Endothelial cell of umbilical vein (primary cell): Measurements from ENCODE around the gene WDR5. TPM values are rescaled to one million over a fixed set of nuclear protein-coding genes. Genes with fewer than 3 reads are reported as not detected.

Experiments
- BruUV-seq: library from RNA; stranded (reverse); fragments of 400-500 nt; replicated peaks from 2 replicates; lab custom pipeline; 2021; lab: Mats Ljungman, UMichigan
- CTCF ChIA-PET: fragments of 300-600, 350-600 bp; sonication (Branson Sonifier 250); formaldehyde crosslinking; loops from one replicate; lab custom pipeline; 2021; ENCODE audit warnings: antibody characterized with exemption, inconsistent platforms; lab: Charles Lee
- POLR2A ChIA-PET: fragments of 300-600, 350-600 bp; sonication (Branson Sonifier 250); formaldehyde crosslinking; loops from one replicate; lab custom pipeline; 2021; ENCODE audit warnings: antibody characterized with exemption, inconsistent platforms; lab: Charles Lee
- DNase-seq: peaks from one replicate; pipeline ENCODE4 v3.0.0-alpha.2; 2011; ENCODE audit warnings: low read depth, low spot score
- FAIRE-seq: peaks from 2 replicates; lab custom pipeline; 2011; peaks lifted over from hg19 to GRCh38; lab: Jason Lieb, UNC
- H2AFZ ChIP-seq: 2 replicates; pipeline ENCODE4 v1.6.0; 2012; ENCODE audit warnings: low read depth, low read length, control low read depth, inconsistent platforms
- H3K27ac ChIP-seq: 2 replicates; pipeline ENCODE4 v1.5.1; 2011; ENCODE audit warnings: low read depth, mild to moderate bottlenecking, control low read depth, low read length, moderate library complexity; ENCODE audit not compliant: insufficient read depth
- H3K27me3 ChIP-seq, 2 experiments: 2 replicates each; pipeline versions ENCODE4 v1.6.0 to v1.6.1; 2011; ENCODE audit warnings: low read length in 2 of 2, mixed read lengths in 1 of 2; ENCODE audit not compliant: control insufficient read depth in 2 of 2, insufficient read depth in 2 of 2
- H3K36me3 ChIP-seq, 2 experiments: 2 replicates in 1 of 2; 3 replicates in 1 of 2; pipeline ENCODE4 v1.5.1; 2011; ENCODE audit warnings: low read length in 2 of 2, mild to moderate bottlenecking in 1 of 2, moderate library complexity in 1 of 2; ENCODE audit not compliant: control insufficient read depth in 2 of 2, insufficient read depth in 2 of 2; ENCODE audit errors: extremely low read depth in 1 of 2
- H3K4me1 ChIP-seq: 3 replicates; pipeline ENCODE4 v1.5.1; 2011; ENCODE audit warnings: mild to moderate bottlenecking, low read length; ENCODE audit not compliant: control insufficient read depth, insufficient read depth; ENCODE audit errors: extremely low read depth
- H3K4me2 ChIP-seq: 2 replicates; pipeline ENCODE4 v1.6.1; 2011; ENCODE audit warnings: low read length, control low read depth, mixed read lengths; ENCODE audit not compliant: insufficient read depth
- H3K4me3 ChIP-seq, 3 experiments: fragments of 200-600 bp in 1 of 3; sonication (generic), shearing (Covaris generic) in 1 of 3; replicated peaks in 1 of 3; 2 replicates each; pipeline ENCODE4 v1.5.1; 2011 to 2016; ENCODE audit warnings: control low read depth in 3 of 3, low read length in 3 of 3, mild to moderate bottlenecking in 2 of 3, inconsistent platforms in 1 of 3, low read depth in 1 of 3, moderate library complexity in 1 of 3; ENCODE audit not compliant: insufficient read depth in 1 of 3
- H3K79me2 ChIP-seq: 2 replicates; pipeline ENCODE4 v1.6.0; 2012; ENCODE audit warnings: low read length, inconsistent platforms; ENCODE audit not compliant: control insufficient read depth, insufficient read depth
- H3K9ac ChIP-seq: replicated peaks from 2 replicates; pipeline ENCODE3; 2011; ENCODE audit warnings: low read length, control low read depth; ENCODE audit not compliant: insufficient read depth; ENCODE audit errors: extremely low read depth
- H3K9me1 ChIP-seq: replicated peaks from 3 replicates; pipeline ENCODE4 v1.6.0; 2011; ENCODE audit warnings: mild to moderate bottlenecking, low read length; ENCODE audit not compliant: control insufficient read depth, insufficient read depth; ENCODE audit errors: extremely low read depth
- H3K9me3 ChIP-seq: replicated peaks from 2 replicates; pipeline ENCODE4 v1.5.1; 2012; ENCODE audit warnings: low read length, inconsistent platforms; ENCODE audit not compliant: control insufficient read depth, insufficient read depth
- H4K20me1 ChIP-seq: replicated peaks from 2 replicates; pipeline ENCODE3; 2011; ENCODE audit warnings: mild to moderate bottlenecking, low read length; ENCODE audit not compliant: control insufficient read depth, insufficient read depth; ENCODE audit errors: extremely low read depth
- EZH2 ChIP-seq: IDR thresholded peaks from 2 replicates; pipeline ENCODE4 v1.6.1; 2012; ENCODE audit warnings: borderline replicate concordance, low read depth, mild to moderate bottlenecking, moderate library complexity, low read length, inconsistent platforms; ENCODE audit not compliant: severe bottlenecking
- FOS ChIP-seq: IDR thresholded peaks from 2 replicates; pipeline ENCODE4 v1.6.1; 2011; ENCODE audit warnings: mild to moderate bottlenecking, low read length, moderate library complexity, borderline replicate concordance; ENCODE audit not compliant: insufficient read depth
- GATA2 ChIP-seq: IDR thresholded peaks from 2 replicates; pipeline ENCODE4 v1.7.0; 2011; ENCODE audit warnings: low read depth, mild to moderate bottlenecking, moderate library complexity, mixed read lengths, low read length; ENCODE audit not compliant: insufficient read length, insufficient read depth
- JUN ChIP-seq: IDR thresholded peaks from 2 replicates; pipeline ENCODE4 v1.6.1; 2011; ENCODE audit warnings: borderline replicate concordance, low read depth; ENCODE audit not compliant: insufficient read length, insufficient read depth
- MYC ChIP-seq: IDR thresholded peaks from one replicate; pipeline ENCODE4 v1.6.1; 2011; ENCODE audit warnings: mild to moderate bottlenecking, low read depth, low read length
- POLR2A ChIP-seq: IDR thresholded peaks from 2 replicates; pipeline ENCODE4 v1.6.1; 2012; ENCODE audit warnings: low read depth, mild to moderate bottlenecking, control low read depth, low read length
- POLR2AphosphoS5 ChIP-seq: IDR thresholded peaks from 2 replicates; pipeline ENCODE4 v1.6.1; 2012; ENCODE audit warnings: low read depth, mild to moderate bottlenecking, control low read depth, low read length, moderate library complexity; ENCODE audit not compliant: insufficient read depth
- dilution Hi-C: fragments of 300-500 bp; cut with MboI; formaldehyde crosslinking; loops from one replicate; pipeline ENCODE4 v1.15.0; 2019; ENCODE audit warnings: low sequenced_read_pairs; ENCODE audit not compliant: extremely low pct_ligation_motif_present
- intact Hi-C: fragments of 100-400 bp; cut with micrococcal nuclease; formaldehyde crosslinking; loops from one replicate; pipeline ENCODE4 v1.10.0; 2022
- polyA plus RNA-seq, 4 experiments: library from polyadenylated mRNA; depleted of rRNA in 3 of 4; stranded (reverse) in 3 of 4; unstranded in 1 of 4; fragments of >200 nt; gene quantifications; 2 replicates each; pipeline versions ENCODE4 v1.2.1 to v1.2.3, GENCODE V29; 2011 to 2012; ENCODE audit warnings: missing spikeins in 1 of 4
- total RNA-seq: library from RNA; stranded (reverse); gene quantifications from 2 replicates; pipeline ENCODE4 v1.2.3, GENCODE V29; 2021
- TF ChIP-seq, protein P1 (sequence below): IDR thresholded peaks from 2 replicates; pipeline ENCODE4 v1.6.1; 2011; ENCODE audit not compliant: insufficient read depth, insufficient read length
- TF ChIP-seq, protein P2 (sequence below), 2 donors: IDR thresholded peaks; 1 replicate in 1 of 2; 2 replicates in 1 of 2; pipeline ENCODE4 v1.5.1; 2011; ENCODE audit warnings: low read length in 2 of 2, mild to moderate bottlenecking in 2 of 2, moderate library complexity in 2 of 2, control low read depth in 1 of 2, inconsistent platforms in 1 of 2, low read depth in 1 of 2; ENCODE audit not compliant: insufficient read depth in 1 of 2; ENCODE audit errors: extremely low read depth in 1 of 2

Gene WDR5
- total and polyA plus RNA-seq, 2 donors (not counting 3 experiments of a cell fraction or from before 2014, with no cell fraction given) = 32.1 to 42.5 TPM

DNA sequence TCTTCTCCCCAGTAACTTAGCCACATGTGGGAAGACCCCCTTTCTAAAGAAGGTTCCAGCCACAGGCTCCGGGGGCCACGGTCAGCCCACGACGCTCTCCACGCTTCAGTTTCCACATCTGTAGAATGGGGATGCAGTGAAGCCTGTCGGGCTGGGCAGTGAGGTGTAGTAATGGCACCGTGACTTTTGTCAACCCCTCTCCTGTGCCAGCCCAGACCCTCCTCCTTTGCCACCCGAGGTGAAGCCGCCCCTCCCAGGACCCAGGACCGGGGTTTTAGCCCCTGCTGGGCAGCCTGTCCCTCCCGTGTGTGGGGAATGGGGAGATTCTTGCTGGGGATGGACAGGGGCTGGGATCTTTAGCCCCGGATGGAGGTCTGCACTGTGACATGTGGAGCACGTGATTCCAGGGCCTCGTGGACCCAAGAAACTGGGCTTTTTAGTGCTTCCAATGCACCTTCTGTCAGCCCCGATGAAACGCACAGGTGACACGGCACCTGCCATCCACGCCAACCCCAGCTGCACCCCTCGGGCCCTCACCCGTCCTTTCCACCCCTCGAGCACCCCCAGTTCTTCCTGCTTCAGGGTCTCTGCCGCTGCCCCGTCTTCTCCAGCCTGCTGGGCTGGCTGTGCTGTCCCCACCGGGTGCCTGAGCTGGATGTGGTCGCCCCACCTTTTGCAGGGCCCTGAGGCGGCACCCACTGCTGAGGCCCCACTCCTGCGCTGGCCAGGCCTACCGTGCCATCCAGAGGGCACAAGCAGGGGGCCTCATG, 41.9 kb downstream of the WDR5 start:
- CTCF ChIA-PET = no interaction called here
- H3K9me3 ChIP-seq = no peaks in the 10 kb centered on the region
- H3K27me3 ChIP-seq = peaks cover 2 to 3% of the 10 kb centered on the region in 2 experiments
- H3K9ac ChIP-seq = no peak overlapping the region
- no peak overlapping the region for H3K4me2 ChIP-seq
- no peak overlapping the region for H2AFZ ChIP-seq
- BruUV-seq = no TSS peak
- H4K20me1 ChIP-seq = no peaks in the 10 kb centered on the region
- DNase-seq (no peak), FAIRE-seq (no peak)
- POLR2A ChIA-PET = no interaction called here
- no peaks in the 10 kb centered on the region for H3K4me1 ChIP-seq
- no peaks in the 10 kb centered on the region for H3K36me3 ChIP-seq
- intact Hi-C loops = no loop called here
- TF ChIP-seq, protein P1, sequence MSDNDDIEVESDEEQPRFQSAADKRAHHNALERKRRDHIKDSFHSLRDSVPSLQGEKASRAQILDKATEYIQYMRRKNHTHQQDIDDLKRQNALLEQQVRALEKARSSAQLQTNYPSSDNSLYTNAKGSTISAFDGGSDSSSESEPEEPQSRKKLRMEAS = no peak
- TF ChIP-seq POLR2A (no peak), MYC (no peak), JUN (no peak), GATA2 (no peak), POLR2AphosphoS5 (no peak), EZH2 (no peak), FOS (no peak)
- TF ChIP-seq, protein P2, sequence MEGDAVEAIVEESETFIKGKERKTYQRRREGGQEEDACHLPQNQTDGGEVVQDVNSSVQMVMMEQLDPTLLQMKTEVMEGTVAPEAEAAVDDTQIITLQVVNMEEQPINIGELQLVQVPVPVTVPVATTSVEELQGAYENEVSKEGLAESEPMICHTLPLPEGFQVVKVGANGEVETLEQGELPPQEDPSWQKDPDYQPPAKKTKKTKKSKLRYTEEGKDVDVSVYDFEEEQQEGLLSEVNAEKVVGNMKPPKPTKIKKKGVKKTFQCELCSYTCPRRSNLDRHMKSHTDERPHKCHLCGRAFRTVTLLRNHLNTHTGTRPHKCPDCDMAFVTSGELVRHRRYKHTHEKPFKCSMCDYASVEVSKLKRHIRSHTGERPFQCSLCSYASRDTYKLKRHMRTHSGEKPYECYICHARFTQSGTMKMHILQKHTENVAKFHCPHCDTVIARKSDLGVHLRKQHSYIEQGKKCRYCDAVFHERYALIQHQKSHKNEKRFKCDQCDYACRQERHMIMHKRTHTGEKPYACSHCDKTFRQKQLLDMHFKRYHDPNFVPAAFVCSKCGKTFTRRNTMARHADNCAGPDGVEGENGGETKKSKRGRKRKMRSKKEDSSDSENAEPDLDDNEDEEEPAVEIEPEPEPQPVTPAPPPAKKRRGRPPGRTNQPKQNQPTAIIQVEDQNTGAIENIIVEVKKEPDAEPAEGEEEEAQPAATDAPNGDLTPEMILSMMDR (IDR thresholded peaks at IDR 0.05; ENCODE audit: extremely low read depth in 1 of 2, insufficient read depth in 1 of 2, low read depth in 1 of 2, low read length in 2 of 2) = no peak
- dilution Hi-C loops = no loop called here
- H3K27ac ChIP-seq = no peak overlapping the region
- H3K9me1 ChIP-seq = no peaks in the 10 kb centered on the region
- no peaks in the 10 kb centered on the region for H3K79me2 ChIP-seq
- H3K4me3 ChIP-seq = no peak overlapping the region
